HepG2 (cell line): ENCODE measurements around the gene VAMP8. TPM values are rescaled to one million over a fixed set of nuclear protein-coding genes. Genes with fewer than 3 reads are reported as not detected.

Experiments
- CHD4 ChIP-seq: fragments of 200-600 bp; sonication (generic); IDR thresholded peaks from 2 replicates; pipeline ENCODE4 v1.7.0; 2017; ENCODE audit warnings: mild to moderate bottlenecking, low read length, borderline replicate concordance
- ETV5 ChIP-seq: IDR thresholded peaks from 2 replicates; pipeline ENCODE4 v1.6.1; 2018; ENCODE audit warnings: missing biosample characterization, missing genetic modification reagents, inconsistent platforms, borderline replicate concordance
- FOXA1 ChIP-seq, 2 experiments: fragments of 450-650 bp in 1 of 2; sonication (generic) in 1 of 2; formaldehyde crosslinking in 1 of 2; IDR thresholded peaks; 2 replicates each; pipeline versions ENCODE4 v1.4.0 to v1.6.1; 2016 to 2020; ENCODE audit warnings: missing genetic modification reagents in 1 of 2
- HDAC1 ChIP-seq: sonication (generic); formaldehyde crosslinking; IDR thresholded peaks from 2 replicates; pipeline ENCODE4 v1.5.1; 2020; ENCODE audit warnings: mild to moderate bottlenecking, missing genetic modification reagents
- HES4 ChIP-seq: sonication (generic); formaldehyde crosslinking; IDR thresholded peaks from 2 replicates; pipeline ENCODE4 v1.9.0; 2021; ENCODE audit warnings: mild to moderate bottlenecking, missing genetic modification reagents, borderline replicate concordance
- HNF4G ChIP-seq, 2 experiments: sonication (generic) in 1 of 2; formaldehyde crosslinking in 1 of 2; IDR thresholded peaks; 2 replicates each; pipeline versions ENCODE4 v1.4.0 to v1.6.1; 2011 to 2020; ENCODE audit warnings: borderline replicate concordance in 2 of 2, low read depth in 2 of 2, mild to moderate bottlenecking in 2 of 2, low read length in 1 of 2, missing genetic modification reagents in 1 of 2, moderate library complexity in 1 of 2
- MED1 ChIP-seq: sonication (generic); formaldehyde crosslinking; IDR thresholded peaks from 2 replicates; pipeline ENCODE4 v1.4.0; 2020; ENCODE audit warnings: missing genetic modification reagents
- MED8 ChIP-seq: sonication (generic); formaldehyde crosslinking; IDR thresholded peaks from 2 replicates; pipeline ENCODE4 v1.8.1; 2023; ENCODE audit warnings: mild to moderate bottlenecking, missing genetic modification reagents; ENCODE audit not compliant: insufficient replicate concordance
- NCOA1 ChIP-seq: sonication (generic); formaldehyde crosslinking; IDR thresholded peaks from 2 replicates; pipeline ENCODE4 v1.9.0; 2021; ENCODE audit warnings: missing genetic modification reagents
- PAWR ChIP-seq: sonication (generic); formaldehyde crosslinking; IDR thresholded peaks from 2 replicates; pipeline ENCODE4 v1.4.0; 2020; ENCODE audit warnings: missing genetic modification reagents, mild to moderate bottlenecking, borderline replicate concordance
- PITX1 ChIP-seq: sonication (generic); formaldehyde crosslinking; IDR thresholded peaks from 2 replicates; pipeline ENCODE4 v1.5.1; 2020; ENCODE audit warnings: mild to moderate bottlenecking, missing genetic modification reagents
- SAP130 ChIP-seq: IDR thresholded peaks from 2 replicates; pipeline ENCODE4 v1.6.1; 2016; ENCODE audit warnings: low read depth
- ZBTB38 ChIP-seq: sonication (generic); formaldehyde crosslinking; IDR thresholded peaks from 2 replicates; pipeline ENCODE4 v1.5.1; 2020; ENCODE audit warnings: mild to moderate bottlenecking, missing genetic modification reagents
- ZFAT ChIP-seq: sonication (generic); formaldehyde crosslinking; conservative IDR thresholded peaks from 2 replicates; pipeline ENCODE4 v1.8.1; 2023; ENCODE audit warnings: missing genetic modification reagents, inconsistent platforms
- ZFP36L1 ChIP-seq: sonication (generic); formaldehyde crosslinking; IDR thresholded peaks from 2 replicates; pipeline ENCODE4 v1.8.0; 2022; ENCODE audit warnings: mild to moderate bottlenecking, missing genetic modification reagents, moderate library complexity
- ZFP82 ChIP-seq: sonication (generic); formaldehyde crosslinking; IDR thresholded peaks from 2 replicates; pipeline ENCODE4 v1.5.1; 2020; ENCODE audit warnings: mild to moderate bottlenecking, missing genetic modification reagents, borderline replicate concordance
- ZMYM2 ChIP-seq: sonication (generic); formaldehyde crosslinking; IDR thresholded peaks from 2 replicates; pipeline ENCODE4 v1.8.0; 2022; ENCODE audit warnings: mild to moderate bottlenecking, missing genetic modification reagents
- ZMYM4 ChIP-seq: sonication (generic); formaldehyde crosslinking; IDR thresholded peaks from 2 replicates; pipeline ENCODE4 v1.8.1; 2023; ENCODE audit warnings: mild to moderate bottlenecking, missing genetic modification reagents
- ZNF510 ChIP-seq: sonication (generic); formaldehyde crosslinking; IDR thresholded peaks from 2 replicates; pipeline ENCODE4 v1.4.0; 2020; ENCODE audit warnings: low read depth, mild to moderate bottlenecking, missing genetic modification reagents
- ZNF564 ChIP-seq: sonication (generic); formaldehyde crosslinking; IDR thresholded peaks from 2 replicates; pipeline ENCODE4 v1.8.1; 2023; ENCODE audit warnings: mild to moderate bottlenecking, missing genetic modification reagents
- ZNF607 ChIP-seq: sonication (generic); formaldehyde crosslinking; IDR thresholded peaks from 2 replicates; pipeline ENCODE4 v1.5.1; 2020; ENCODE audit warnings: missing genetic modification reagents, mild to moderate bottlenecking, borderline replicate concordance
- ZSCAN21 ChIP-seq: sonication (generic); formaldehyde crosslinking; IDR thresholded peaks from 2 replicates; pipeline ENCODE4 v1.8.0; 2022; ENCODE audit warnings: mild to moderate bottlenecking, missing genetic modification reagents, moderate library complexity, borderline replicate concordance
- ZSCAN29 ChIP-seq: sonication (generic); formaldehyde crosslinking; conservative IDR thresholded peaks from 2 replicates; pipeline ENCODE4 v1.4.0; 2020; ENCODE audit warnings: mild to moderate bottlenecking, missing genetic modification reagents
- polyA plus RNA-seq, 8 experiments: library from polyadenylated mRNA; depleted of rRNA in 3 of 8; stranded (reverse) in 7 of 8; unstranded in 1 of 8; fragments of >200 nt; fragmentation: Illumina TruSeq in 4 of 8; extraction: Trizol in 4 of 8; gene quantifications; 2 replicates each; pipeline versions ENCODE4 v1.2.1 to v1.2.3, GENCODE V29; 2011 to 2016; ENCODE audit warnings: low read depth in 4 of 8, missing spikeins in 1 of 8, mixed read lengths in 1 of 8; ENCODE audit not compliant: insufficient read depth in 1 of 8
- total RNA-seq, 5 experiments: library from RNA; depleted of rRNA; stranded (reverse); fragments of >200 nt; fragmentation: Illumina TruSeq; extraction: Trizol; gene quantifications; 2 replicates each; pipeline ENCODE4 v1.2.3, GENCODE V29; 2016; ENCODE audit warnings: low read depth in 1 of 5
- TF ChIP-seq, protein P1 (sequence below): IDR thresholded peaks from 2 replicates; pipeline ENCODE4 v1.6.1; 2012; ENCODE audit warnings: low read depth, low read length, improper control_type of control experiment
- TF ChIP-seq, protein P2 (sequence below): IDR thresholded peaks from 2 replicates; pipeline ENCODE4 v1.6.1; 2016; ENCODE audit warnings: mild to moderate bottlenecking, missing biosample characterization, missing genetic modification reagents
- TF ChIP-seq, protein P3 (sequence below): sonication (generic); formaldehyde crosslinking; IDR thresholded peaks from 2 replicates; pipeline ENCODE4 v1.8.0; 2022; ENCODE audit warnings: low read depth, missing genetic modification reagents

Gene VAMP8
- total and polyA plus RNA-seq, 2 of the 13 experiments (the other 11 are each of a cell fraction or from before 2014, with no cell fraction given): 83.3 to 157 TPM

DNA sequence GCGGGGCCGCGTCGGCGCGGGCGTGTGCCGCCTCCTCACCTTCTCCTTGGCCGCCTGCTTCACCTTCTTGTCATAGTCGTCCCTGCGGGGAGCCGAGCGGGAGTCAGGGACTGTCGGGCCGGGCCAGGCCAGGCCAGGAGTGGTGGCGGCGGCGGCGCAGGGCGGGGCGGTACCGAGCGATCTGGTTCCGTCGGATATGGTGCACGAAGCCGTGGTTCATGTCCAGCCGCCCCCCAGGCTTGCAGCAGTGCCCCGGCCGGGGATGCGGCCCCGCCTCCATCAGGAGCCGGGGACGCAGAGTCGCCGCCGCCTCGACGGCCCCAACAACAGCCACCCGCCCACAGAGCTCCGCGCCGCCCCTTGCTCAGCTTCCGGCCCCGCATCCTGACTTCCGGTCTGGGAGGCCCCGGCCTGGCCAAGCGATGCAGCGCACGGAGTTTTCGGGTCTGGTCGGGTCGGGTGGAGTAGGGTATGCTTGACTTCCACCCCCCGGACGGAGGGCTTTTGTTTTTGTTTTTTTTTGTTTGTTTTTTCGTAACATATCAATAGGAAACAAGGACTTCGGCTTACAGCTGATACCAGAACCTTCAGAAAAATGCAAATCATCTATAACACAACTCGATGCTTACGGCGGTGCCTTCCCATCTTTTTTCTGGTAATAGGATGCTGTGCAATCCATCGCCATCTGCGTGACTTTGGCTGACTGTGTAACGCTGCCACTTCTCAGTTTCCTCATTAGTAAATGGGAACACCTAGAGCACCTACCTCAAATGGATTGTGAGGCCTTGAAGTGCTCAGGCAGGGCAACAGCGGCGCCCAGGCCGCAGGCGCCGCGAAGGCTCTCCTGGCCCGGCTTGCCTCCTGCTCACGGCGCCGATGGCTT, 34.6 kb downstream of the VAMP8 start, which contains the start of gene C2orf68 (continued):
- TF ChIP-seq NCOA1: no peak
- TF ChIP-seq ZFP36L1 (CRISPR knock-in tag): peak; percentile 24; the same call in 1 of the 2 replicates
- no peak; the same call in 1 of the 2 replicates for TF ChIP-seq ZMYM2 (CRISPR knock-in tag)
- TF ChIP-seq, protein P1, sequence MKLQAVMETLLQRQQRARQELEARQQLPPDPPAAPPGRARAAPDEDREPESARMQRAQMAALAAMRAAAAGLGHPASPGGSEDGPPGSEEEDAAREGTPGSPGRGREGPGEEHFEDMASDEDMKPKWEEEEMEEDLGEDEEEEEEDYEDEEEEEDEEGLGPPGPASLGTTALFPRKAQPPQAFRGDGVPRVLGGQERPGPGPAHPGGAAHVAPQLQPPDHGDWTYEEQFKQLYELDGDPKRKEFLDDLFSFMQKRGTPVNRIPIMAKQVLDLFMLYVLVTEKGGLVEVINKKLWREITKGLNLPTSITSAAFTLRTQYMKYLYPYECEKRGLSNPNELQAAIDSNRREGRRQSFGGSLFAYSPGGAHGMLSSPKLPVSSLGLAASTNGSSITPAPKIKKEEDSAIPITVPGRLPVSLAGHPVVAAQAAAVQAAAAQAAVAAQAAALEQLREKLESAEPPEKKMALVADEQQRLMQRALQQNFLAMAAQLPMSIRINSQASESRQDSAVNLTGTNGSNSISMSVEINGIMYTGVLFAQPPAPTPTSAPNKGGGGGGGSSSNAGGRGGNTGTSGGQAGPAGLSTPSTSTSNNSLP: no peak
- TF ChIP-seq PITX1: peak; percentile 52
- peak; percentile 88 for TF ChIP-seq MED8 (CRISPR knock-in tag)
- TF ChIP-seq ZNF564 (CRISPR knock-in tag): peak; percentile 44; the same call in 1 of the 2 replicates
- peak; percentile 71 for TF ChIP-seq MED1 (CRISPR knock-in tag)
- TF ChIP-seq SAP130 (CRISPR knock-in tag): peak; percentile 94
- no peak; the same call in 1 of the 2 replicates for TF ChIP-seq ZSCAN29
- peak; percentile 47; the same call in 1 of the 2 replicates for TF ChIP-seq HNF4G (IDR thresholded peaks at IDR 0.05; ENCODE audit: borderline replicate concordance, low read depth, low read length)
- no peak for TF ChIP-seq HNF4G (CRISPR knock-in tag; IDR thresholded peaks at IDR 0.05; ENCODE audit: borderline replicate concordance, low read depth)
- no peak; the same call in 1 of the 2 replicates for TF ChIP-seq ZSCAN21 (CRISPR knock-in tag)
- peak; percentile 90 for TF ChIP-seq ETV5
- TF ChIP-seq ZNF510 (CRISPR knock-in tag): no peak; the same call in 1 of the 2 replicates
- TF ChIP-seq ZMYM4: no peak
- peak; percentile 89 for TF ChIP-seq ZBTB38 (CRISPR knock-in tag)
- TF ChIP-seq HES4: peak; percentile 90
- TF ChIP-seq ZFP82 (CRISPR knock-in tag): peak; percentile 38; the same call in 1 of the 2 replicates
- TF ChIP-seq, protein P2, sequence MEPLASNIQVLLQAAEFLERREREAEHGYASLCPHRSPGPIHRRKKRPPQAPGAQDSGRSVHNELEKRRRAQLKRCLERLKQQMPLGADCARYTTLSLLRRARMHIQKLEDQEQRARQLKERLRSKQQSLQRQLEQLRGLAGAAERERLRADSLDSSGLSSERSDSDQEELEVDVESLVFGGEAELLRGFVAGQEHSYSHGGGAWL (CRISPR knock-in tag): peak; percentile 93
- peak; percentile 81 for TF ChIP-seq HDAC1 (CRISPR knock-in tag)
- 0 out of 2 replicates have a peak, but pooled peaks have one; percentile 91 for TF ChIP-seq PAWR (CRISPR knock-in tag)
- TF ChIP-seq FOXA1 (IDR thresholded peaks at IDR 0.05): no peak
- 0 out of 2 replicates have a peak, but pooled peaks have one; percentile 16 for TF ChIP-seq FOXA1 (CRISPR knock-in tag; IDR thresholded peaks at IDR 0.05)
- no peak for TF ChIP-seq ZFAT (CRISPR knock-in tag)
- peak; percentile 60; the same call in 1 of the 2 replicates for TF ChIP-seq ZNF607 (CRISPR knock-in tag)
- TF ChIP-seq, protein P3, sequence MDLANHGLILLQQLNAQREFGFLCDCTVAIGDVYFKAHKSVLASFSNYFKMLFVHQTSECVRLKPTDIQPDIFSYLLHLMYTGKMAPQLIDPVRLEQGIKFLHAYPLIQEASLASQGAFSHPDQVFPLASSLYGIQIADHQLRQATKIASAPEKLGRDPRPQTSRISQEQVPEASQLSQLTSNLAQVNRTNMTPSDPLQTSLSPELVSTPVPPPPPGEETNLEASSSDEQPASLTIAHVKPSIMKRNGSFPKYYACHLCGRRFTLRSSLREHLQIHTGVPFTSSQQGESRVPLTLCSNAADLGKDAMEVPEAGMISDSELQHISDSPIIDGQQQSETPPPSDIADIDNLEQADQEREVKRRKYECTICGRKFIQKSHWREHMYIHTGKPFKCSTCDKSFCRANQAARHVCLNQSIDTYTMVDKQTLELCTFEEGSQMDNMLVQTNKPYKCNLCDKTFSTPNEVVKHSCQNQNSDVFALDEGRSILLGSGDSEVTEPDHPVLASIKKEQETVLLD (CRISPR knock-in tag): peak; percentile 70
- TF ChIP-seq CHD4: no peak; the same call in 1 of the 2 replicates
